WI38 (cell line): ENCODE measurements around the gene NALCN.

Experiments
- H3K4me3 ChIP-seq: 2 replicates; pipeline ENCODE4 v1.5.1; 2011; ENCODE audit warnings: low read depth, mild to moderate bottlenecking, control low read depth, low read length
- TF ChIP-seq, protein P1 (sequence below): IDR thresholded peaks from 2 replicates; pipeline ENCODE4 v1.5.1; 2012; ENCODE audit warnings: low read depth, mild to moderate bottlenecking, control low read depth, low read length

NALCN gene

DNA sequence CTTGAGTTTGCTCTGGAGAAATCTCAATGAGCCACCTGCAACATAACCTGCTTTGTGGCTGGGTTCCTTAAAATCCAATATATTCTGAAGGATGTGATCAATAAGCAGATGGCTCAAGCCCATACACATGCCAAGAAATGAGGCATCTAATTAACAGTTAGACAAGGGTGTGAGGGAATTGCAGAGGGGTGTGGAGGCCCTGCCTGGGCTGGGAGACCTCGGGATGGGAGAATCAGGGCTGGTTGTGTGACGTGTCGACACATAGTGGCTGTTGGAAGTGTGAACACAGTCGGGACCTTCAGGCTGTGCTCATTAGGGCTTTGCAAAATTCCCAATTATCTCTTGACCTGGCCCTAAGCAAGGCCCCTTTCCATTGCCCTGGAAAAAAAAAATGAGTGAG, 379.8 kb downstream of the NALCN start:
- TF ChIP-seq, protein P1, sequence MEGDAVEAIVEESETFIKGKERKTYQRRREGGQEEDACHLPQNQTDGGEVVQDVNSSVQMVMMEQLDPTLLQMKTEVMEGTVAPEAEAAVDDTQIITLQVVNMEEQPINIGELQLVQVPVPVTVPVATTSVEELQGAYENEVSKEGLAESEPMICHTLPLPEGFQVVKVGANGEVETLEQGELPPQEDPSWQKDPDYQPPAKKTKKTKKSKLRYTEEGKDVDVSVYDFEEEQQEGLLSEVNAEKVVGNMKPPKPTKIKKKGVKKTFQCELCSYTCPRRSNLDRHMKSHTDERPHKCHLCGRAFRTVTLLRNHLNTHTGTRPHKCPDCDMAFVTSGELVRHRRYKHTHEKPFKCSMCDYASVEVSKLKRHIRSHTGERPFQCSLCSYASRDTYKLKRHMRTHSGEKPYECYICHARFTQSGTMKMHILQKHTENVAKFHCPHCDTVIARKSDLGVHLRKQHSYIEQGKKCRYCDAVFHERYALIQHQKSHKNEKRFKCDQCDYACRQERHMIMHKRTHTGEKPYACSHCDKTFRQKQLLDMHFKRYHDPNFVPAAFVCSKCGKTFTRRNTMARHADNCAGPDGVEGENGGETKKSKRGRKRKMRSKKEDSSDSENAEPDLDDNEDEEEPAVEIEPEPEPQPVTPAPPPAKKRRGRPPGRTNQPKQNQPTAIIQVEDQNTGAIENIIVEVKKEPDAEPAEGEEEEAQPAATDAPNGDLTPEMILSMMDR = no peak
- no peak overlapping the region for H3K4me3 ChIP-seq

DNA sequence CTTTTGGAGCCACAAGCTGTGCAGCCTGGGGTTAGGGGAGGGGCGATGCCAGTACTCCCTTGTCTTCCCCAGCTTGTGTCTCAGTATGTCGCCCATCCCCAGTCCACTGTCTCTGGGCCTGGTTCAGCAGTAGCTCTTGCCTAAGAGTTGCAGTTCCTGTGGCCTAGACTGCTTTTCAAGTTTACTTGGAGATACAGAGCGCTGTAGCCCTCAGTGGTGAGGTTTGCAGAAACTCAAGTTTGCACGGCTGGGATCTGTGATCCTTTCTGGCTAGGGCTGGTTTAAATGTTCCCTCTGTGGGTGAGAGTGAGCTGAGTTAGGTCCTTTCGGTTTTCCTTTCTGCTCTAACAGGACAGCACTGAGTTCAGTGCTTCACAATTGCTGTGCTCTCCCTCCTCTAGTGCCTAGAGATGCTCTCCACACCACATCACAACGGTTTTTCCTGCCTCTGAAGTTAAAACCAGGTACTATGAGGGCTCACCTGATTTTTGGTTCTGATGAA, 381.1 kb downstream of the NALCN start:
- TF ChIP-seq, protein P1 = no peak
- no peak overlapping the region for H3K4me3 ChIP-seq

DNA sequence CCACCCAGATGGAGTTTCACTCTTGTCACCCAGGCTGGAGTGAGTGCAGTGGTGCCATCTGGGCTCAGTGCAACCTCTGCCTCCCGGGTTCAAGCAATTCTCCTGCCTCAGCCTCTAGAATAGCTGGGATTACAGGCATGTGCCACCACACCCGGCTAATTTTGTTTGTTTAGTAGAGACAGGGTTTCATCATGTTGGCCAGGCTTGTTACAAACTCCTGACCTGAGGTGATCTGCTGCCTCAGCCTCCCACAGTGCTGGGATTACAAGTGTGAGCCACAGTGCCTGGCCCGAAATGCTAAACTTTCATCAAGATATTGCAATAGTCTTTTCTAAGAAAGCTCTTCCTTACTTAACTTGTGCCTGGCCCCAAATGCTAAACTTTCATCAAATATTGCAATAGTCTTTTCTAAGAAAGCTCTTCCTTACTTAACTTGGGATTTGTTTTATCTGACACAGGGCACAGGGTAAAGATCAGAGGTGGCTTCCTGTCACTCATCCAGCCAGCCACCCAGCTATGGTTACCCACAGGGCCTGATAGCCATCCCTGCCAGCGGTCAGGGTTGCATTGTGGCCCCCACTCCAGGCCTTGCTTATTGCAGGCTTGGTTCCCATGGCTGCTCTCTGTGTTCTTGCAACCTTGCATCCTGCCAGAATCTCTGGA, 389.4 kb downstream of the NALCN start:
- TF ChIP-seq, protein P1 = no peak

DNA sequence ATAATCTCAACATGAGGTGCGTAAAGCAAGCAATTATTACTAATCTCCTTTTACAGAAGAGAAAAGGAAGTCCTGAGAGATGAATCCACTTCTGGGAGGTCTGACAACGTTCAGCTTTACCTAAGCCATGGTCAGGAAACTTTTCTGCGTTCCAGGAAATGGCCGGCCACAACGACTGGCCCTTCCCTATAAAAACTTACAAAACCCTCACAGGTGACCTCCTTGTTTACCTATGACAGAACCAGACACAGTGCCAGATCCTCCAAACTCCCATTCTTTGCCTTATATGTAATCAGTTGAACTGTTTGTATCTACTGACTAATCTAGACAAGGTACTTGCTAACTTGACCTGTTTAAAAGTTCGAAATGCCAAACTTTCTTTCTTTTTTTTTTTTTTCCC, 390.0 kb downstream of the NALCN start:
- TF ChIP-seq, protein P1 = no peak
- H3K4me3 ChIP-seq = no peak overlapping the region

More for the DNA sequence above, 389.4 kb downstream of the NALCN start:
- no peak overlapping the region for H3K4me3 ChIP-seq

DNA sequence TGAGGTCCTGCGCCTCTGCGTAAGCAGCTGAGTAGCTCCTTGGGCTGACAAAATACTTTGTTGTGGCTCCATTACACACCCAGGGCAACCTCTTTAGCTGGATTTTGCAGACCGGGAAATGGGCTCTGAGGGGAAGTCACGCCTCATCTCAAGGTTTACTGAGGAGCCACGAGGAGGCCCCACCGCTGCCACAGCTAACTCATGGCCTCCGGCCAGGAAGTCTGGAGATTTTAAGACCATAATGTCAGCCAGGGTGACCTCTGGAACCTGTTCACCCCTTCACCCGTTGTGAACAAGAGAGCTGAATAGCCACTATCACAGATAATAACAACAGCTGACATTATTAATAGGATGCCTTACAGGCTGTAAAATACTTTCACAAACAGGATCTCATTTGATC, 390.4 kb downstream of the NALCN start:
- H3K4me3 ChIP-seq = no peak overlapping the region
- TF ChIP-seq, protein P1 = no peak

DNA sequence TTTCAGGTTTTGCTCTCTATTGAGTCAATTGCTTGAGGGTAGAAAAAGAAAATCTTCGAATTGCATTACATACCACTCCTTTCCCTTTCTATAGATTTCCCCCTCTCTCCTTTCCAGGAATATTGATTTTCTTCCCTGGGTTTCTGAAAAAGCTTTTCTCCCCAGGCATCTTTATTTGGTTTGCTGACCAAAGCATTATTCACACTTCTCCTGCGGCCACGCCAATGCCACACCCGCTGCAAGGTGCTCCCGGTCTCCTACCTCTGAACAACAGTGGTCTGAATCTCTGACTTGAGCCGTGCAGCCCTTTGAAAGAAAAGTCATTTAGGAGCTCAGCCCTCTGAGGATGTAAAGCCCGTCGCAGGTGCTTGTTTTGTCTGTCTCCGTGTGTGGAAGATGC, 390.8 kb downstream of the NALCN start:
- TF ChIP-seq, protein P1 = no peak
- H3K4me3 ChIP-seq = no peak overlapping the region

DNA sequence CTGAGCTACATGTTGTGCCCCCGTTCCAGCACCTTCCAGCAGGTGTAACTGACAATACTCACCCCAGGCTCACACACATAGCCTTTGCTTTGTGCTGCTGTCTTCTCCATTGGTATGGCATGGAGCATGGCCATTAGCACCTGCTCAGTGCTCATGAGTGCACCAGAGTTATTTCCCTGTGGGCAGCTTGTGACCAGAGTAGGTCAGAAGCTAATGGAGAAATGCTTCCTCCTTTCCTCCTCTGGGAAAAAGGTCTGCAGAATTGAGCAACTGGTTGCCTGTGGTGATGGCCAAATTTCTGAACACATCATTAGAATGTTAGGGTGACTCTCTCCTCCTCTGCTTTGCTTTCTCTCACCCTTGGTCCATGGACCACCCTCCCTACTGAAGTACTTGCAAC, 397.2 kb downstream of the NALCN start:
- no peak overlapping the region for H3K4me3 ChIP-seq
- TF ChIP-seq, protein P1 = no peak
